Measurements from ENCODE around the gene OR4D11. TPM values are rescaled to one million over a fixed set of nuclear protein-coding genes. Genes with fewer than 3 reads are reported as not detected.

OR4D11 gene
- total and polyA plus RNA-seq, 10 of the 15 experiments (the other 5 are each of a cell fraction or from before 2014, with no cell fraction given) = not detected

GRCh38 chr11:59550842-59551658 lies 47.7 kb downstream of the OR4D11 start (continued):
- TF ChIP-seq ATF2 (IDR thresholded peaks at IDR 0.05; ENCODE audit: low read length) (no peak; the same call in 1 of the 2 replicates), ZNF24 (IDR thresholded peaks at IDR 0.05) (peak; percentile 63), MXI1 (IDR thresholded peaks at IDR 0.05; ENCODE audit: low read depth, low read length) (peak; percentile 85), RFX5 (IDR thresholded peaks at IDR 0.05; ENCODE audit: low read depth, low read length) (no peak), IRF3 (IDR thresholded peaks at IDR 0.05) (no peak), ZNF622 (IDR thresholded peaks at IDR 0.05) (no peak), MYC (IDR thresholded peaks at IDR 0.05; ENCODE audit: insufficient read depth, insufficient read length, insufficient replicate concordance, low read length, severe bottlenecking) (no peak)
- TF ChIP-seq, protein P1, sequence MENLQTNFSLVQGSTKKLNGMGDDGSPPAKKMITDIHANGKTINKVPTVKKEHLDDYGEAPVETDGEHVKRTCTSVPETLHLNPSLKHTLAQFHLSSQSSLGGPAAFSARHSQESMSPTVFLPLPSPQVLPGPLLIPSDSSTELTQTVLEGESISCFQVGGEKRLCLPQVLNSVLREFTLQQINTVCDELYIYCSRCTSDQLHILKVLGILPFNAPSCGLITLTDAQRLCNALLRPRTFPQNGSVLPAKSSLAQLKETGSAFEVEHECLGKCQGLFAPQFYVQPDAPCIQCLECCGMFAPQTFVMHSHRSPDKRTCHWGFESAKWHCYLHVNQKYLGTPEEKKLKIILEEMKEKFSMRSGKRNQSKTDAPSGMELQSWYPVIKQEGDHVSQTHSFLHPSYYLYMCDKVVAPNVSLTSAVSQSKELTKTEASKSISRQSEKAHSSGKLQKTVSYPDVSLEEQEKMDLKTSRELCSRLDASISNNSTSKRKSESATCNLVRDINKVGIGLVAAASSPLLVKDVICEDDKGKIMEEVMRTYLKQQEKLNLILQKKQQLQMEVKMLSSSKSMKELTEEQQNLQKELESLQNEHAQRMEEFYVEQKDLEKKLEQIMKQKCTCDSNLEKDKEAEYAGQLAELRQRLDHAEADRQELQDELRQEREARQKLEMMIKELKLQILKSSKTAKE (IDR thresholded peaks at IDR 0.05; ENCODE audit: low read depth, poor library complexity, severe bottlenecking) = peak; percentile 83
